Choroid plexus epithelial cell (primary cell): ENCODE results near the gene PTPRT.

Experiments
- DNase-seq: peaks from one replicate; pipeline ENCODE4 v3.0.0-alpha.2; 2010; ENCODE audit warnings: low read depth
- H3K4me3 ChIP-seq: 2 replicates; pipeline ENCODE4 v1.5.1; 2011; ENCODE audit warnings: low read depth, mild to moderate bottlenecking, control low read depth, low read length, moderate library complexity
- CTCF ChIP-seq: conservative IDR thresholded peaks from 2 replicates; pipeline ENCODE4 v1.5.1; 2011; ENCODE audit warnings: low read depth, mild to moderate bottlenecking, control low read depth, inconsistent platforms, low read length, moderate library complexity

The PTPRT gene

GRCh38 chr20:42639140-42639539 lies 550.6 kb downstream of the PTPRT start:
- no peak for TF ChIP-seq CTCF
- no peak overlapping the region for H3K4me3 ChIP-seq
- DNase-seq = no peak

- DNase-seq = no peak
- no peak for TF ChIP-seq CTCF
These were observed 553.9 kb downstream of the PTPRT start for GRCh38 chr20:42635699-42636411.

GRCh38 chr20:42634156-42634555 lies 555.5 kb downstream of the PTPRT start:
- no peak for DNase-seq
- TF ChIP-seq CTCF = no peak

More at GRCh38 chr20:42635699-42636411, 553.9 kb downstream of the PTPRT start:
- no peak overlapping the region for H3K4me3 ChIP-seq

GRCh38 chr20:42628683-42629082 lies 561.0 kb downstream of the PTPRT start:
- no peak for TF ChIP-seq CTCF
- no peak for DNase-seq
- H3K4me3 ChIP-seq = no peak overlapping the region

More at GRCh38 chr20:42634156-42634555, 555.5 kb downstream of the PTPRT start:
- no peak overlapping the region for H3K4me3 ChIP-seq

- no peak for TF ChIP-seq CTCF
- no peak overlapping the region for H3K4me3 ChIP-seq
- no peak for DNase-seq
These were observed 576.6 kb downstream of the PTPRT start for GRCh38 chr20:42613076-42613475.

GRCh38 chr20:42611889-42612837 lies 577.5 kb downstream of the PTPRT start:
- TF ChIP-seq CTCF = no peak
- no peak for DNase-seq
- H3K4me3 ChIP-seq = no peak overlapping the region
